GF-D8 (cell line): ENCODE results near the gene GP9.

Experiments used
- DNase-seq: peaks from one replicate; lab custom pipeline; 2025; lab: John Stamatoyannopoulos, UW

GP9 gene

DNA sequence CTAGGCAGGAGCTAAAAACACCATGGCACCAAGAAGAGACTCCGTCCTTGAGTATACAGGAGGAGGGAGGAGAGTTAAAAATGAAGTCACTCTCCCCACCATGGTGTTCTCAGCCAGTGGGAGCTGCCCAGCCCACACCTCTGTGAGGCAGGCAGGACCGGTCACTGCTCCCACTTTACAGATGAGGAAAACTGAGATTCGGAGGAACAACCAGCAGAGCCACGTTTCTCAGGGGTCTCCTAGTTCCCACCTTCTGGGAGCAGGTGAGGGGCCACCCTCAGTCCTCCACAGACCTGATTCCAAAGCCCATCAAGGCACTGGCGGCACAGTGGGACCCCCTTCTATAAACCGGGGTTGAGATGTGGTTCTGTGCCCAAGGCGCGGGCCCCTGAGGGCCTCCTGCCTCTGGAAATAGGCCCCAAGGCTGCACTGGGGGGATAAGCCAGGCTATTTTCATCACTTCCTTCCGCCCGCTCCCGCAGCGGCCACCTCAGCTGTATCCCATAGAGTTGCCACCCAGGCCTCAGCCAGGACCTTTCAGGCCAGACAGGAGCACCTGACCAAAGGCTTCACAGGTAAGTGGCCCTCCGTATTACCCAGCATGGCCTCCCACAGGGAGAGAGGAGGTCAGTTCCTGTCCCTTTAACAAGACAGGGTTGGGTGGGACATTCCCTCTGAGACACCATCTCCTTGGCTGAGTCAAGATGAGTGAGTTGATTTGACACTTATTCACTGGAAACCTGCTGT, at the start of gene GP9:
TSS of gene GP9 (plus strand) at position 504 of the 747 bp plus-strand sequence. CDS start 961 bp downstream, outside the sequence.
- peak; percentile 38 for DNase-seq

DNA sequence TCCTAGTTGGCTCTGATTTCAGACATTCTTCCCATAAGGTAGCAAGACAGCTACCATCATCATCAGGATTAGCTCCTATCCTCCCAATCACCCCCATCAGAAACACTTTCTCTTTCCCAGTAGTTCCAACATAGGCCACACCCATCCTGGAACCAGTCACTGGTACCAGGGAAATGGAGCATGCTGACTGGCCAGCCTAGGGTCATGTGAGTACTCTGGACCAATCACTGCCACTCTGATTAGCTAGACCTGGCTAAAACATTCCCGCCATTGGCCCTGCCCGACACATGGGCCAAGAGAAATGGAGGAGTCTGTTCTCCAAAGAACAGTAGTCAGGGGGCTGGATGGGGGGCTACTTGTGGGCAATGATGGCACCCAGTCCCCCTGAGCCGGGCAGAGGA, 47.1 kb upstream of the GP9 start:
- DNase-seq = no peak

DNA sequence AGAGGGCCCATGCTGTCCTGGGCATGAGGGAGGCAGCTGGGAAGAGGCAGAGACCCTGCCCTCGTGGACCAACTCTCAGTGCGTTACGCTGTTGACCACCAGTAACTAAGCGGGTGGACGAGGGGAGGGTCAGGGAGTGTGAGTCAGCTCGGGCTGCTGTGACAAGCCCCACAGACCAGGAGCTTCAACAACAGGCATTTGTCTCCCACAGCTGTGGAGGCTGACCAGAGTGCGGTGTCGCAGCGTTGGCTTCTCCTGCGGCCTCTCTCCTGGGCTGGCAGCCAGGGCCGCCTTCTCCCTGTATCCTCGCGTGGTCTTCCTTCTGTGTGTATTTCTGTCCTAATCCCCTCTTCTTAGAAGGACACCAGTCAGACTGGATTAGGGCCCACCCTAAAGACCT, 46.4 kb upstream of the GP9 start:
- no peak for DNase-seq

DNA sequence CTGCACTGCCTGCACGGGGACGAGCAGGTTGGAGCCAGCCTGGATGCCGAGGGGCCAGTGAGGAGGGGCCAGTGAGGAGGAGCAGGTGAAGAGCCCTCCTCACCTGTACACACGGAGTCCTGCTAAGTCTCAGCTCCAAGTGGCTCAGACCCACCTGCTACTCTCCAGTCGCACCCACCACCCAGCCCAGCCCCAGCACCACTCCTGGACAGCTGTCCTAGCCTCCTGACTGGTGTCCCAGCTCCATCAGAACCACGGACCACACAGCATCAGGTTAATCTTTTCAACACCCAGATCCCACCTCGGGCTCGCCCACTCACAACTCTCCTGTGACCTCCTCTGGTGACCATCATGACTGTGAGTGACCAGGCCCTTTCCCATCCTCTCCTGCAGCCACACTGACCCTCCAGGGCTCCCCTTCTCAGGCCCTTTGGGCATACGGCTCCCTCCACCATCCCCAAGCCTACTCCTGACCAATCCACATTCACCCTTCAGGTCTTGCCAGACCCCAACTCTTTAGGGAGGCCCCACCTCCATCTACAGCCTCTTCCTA, 45.7 kb upstream of the GP9 start:
- DNase-seq = no peak

DNA sequence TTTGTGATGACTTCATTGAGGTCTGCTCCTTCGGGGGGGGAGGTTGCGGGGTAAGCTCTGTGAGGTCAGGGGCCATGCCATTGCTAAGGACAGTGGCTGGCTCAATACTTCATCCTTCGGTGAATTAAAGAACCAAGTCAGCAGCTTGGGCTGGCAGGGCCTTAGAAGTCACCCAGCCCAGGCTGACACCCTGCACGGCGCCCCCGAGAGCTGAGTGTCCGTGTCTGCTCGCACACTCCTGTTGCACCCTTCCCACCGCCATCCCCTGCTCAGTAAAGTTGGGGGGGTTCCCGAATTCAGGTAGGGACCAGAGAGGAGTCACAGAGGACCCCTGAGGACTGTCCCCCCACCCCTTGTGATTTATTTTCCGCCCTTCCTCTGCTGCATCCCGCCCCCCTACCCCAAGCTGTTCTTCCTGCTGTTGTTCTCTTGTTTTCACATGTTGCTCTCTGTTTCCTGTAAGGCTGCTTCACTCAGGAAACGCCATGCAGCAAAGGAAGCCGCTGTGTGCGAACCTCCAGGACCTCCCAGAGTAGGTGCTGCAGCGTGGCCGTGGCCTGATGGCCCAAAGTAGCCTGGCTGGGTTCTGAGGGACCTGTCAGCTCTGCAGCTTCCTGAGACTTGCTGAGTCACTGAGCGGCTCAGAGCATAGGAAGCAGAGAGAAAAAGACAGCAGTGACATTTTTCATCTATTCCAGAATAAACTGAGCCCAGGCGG, 45.0 kb upstream of the GP9 start:
- DNase-seq = no peak

DNA sequence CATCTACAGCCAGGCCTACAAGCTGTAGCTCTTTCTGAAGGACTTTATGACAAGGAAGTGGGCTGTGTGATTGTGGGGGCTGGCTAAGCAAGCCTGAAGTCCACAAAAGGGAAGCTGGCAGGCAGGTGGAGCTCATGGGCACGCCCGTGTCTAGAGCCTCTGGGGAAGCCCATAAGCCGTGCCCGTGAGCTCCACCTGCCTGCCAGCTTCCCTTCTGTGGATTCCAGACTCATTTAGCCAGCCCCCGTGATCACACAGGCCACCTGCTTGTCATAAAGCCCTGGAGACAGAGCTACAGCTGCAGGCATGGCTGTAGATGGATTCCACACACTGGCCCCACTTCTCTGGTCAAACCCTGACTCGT, 44.2 kb upstream of the GP9 start:
- peak; percentile 62 for DNase-seq

DNA sequence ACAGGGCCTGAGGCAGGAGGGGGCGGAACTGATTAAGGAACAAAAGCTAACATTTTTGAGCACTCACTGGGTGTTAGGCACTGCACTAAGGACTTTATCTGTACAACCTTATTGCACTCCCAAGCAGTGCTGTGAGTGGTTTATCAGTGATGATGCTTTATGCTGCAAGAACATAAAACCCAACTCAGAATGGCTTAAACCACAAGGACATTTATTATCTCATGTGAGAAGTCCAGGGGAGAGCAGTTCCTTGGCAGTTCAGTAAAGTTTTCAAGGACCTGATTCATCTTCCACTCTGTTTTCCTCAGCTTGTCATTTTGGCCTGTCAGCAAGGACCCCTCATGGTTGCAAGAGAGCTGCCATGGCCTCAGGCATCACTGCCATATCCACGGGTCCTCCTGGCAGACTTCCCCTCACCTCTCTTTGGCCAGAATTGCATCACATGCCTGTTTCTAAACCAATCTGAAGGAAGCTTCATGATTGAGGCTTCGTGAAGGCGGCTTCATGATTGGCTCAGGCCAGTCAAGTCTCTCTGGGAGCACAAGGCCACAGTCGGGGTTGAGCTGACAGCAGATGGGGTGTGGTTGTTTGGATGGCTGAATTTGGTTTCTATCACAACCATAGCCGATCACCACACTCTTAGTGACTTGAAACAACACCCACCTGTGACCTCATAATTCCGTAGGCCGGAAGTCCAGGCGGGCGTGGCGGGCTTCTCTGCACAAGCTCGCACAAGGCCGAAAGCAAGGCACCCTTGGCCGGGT, 43.7 kb upstream of the GP9 start:
- DNase-seq = no peak

DNA sequence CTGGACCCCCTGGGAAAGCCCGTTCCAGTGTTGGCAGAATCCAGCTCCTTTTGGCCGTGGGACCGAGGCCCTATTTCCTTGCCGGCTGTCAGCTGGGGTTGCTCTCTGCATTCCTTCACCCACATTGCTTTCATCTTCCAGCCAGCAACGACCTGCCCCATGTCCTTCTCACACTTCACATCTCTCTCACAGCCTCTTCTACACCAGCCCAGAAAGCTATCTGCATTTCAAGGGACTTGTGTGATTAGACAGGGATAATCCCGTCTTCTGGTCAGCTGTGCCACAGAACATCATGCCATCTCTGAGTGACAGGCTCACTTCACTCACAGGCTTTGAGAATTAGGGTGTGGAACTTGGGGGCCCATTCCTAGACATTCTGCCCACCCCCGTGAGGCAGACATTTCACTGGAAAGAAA, 43.1 kb upstream of the GP9 start:
- DNase-seq = no peak

DNA sequence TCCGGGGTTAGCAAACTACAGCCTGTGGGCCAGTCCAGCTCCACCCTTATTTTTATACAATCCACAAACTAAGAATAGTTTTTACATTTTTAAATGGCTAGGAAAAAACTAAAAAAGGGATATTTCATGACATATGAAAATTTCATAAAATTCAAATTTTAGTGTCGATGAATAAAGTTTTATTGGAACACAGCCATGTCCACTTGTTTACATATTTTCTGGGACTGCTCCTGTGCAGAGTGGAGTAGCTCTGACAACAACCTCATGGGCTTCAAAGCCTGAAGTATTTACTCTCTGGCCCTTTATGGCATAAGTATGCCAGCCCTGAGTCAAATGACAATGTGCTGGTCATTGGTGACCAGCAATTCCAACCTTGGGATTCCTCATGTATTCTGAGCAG, 42.3 kb upstream of the GP9 start:
- no peak for DNase-seq

DNA sequence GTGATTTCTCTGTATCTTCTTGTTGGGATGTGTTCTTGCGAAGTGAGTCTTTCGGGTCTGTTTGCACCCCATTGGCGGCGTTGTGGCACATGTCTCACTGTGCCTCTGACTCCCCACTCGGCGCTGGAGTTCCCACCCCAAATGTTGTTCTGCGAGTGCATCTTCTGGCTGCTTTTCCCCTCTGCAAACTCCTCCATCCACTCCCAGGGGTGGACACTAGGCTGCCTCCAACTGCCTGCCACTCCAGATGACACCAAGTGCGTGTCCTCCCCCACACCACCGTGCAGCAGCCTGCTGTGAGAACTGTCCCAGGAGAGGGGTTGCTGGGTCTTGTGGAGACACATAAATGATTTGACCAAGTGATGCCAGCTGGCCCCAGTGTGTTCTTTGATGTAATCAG, 41.8 kb upstream of the GP9 start:
- DNase-seq = no peak

DNA sequence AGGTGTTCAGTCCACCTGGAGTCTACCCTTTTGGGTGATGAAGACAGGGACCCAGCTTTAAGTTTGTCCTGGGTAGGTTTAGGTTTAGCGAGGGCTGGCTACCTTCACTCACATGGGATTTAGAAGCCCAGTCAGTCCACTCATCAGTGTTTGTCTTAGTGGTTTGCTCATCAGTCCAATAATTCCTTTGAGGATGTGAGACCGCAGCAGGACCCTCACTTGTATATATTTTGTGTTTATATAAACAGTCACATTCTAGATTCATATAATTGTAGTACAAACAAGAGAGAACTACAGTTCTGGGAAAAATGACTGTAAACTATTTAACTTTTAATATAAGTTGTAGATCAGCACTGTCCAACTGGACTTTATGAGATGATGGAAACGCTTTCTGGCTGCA, 41.3 kb upstream of the GP9 start:
- DNase-seq = no peak

DNA sequence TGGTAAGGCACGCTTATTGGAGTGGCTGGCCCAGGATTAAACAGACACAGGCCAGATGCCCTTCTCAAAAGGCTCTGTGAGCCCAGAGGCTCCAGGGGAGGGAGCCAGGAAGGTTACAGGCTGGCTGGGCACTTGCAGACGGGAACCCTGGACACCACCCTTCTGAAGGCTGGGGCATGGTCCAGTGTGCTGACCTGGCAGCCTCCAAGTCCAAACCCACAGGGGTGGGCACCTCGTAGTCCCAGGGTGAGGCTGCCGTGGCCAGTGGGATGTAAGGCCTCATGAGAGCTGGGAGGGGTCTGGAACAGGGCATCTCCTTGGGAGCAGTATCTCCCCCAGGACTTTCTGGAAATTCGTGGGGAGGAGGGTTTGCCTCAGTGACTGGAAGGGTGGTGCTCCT, 39.9 kb upstream of the GP9 start:
- no peak for DNase-seq

DNA sequence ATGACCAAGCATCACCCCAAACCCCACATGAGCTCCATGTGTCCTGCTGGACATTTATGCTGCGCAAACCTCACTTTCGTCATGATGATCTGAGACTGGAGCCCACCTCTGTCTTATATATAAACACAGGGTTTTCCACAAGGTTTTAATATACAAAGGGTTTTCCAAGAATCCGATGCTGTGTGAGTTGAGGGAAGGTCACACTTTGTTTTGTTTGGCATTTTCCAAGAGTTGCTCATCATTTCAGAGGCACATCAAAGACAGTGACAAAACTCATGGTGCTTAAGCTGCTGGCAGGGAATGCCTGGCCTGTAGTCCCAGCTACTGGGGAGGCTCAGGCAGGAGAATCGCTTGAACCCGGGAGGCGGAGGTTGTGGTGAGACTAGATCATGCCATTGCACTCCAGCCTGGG, 39.4 kb upstream of the GP9 start:
- no peak for DNase-seq

DNA sequence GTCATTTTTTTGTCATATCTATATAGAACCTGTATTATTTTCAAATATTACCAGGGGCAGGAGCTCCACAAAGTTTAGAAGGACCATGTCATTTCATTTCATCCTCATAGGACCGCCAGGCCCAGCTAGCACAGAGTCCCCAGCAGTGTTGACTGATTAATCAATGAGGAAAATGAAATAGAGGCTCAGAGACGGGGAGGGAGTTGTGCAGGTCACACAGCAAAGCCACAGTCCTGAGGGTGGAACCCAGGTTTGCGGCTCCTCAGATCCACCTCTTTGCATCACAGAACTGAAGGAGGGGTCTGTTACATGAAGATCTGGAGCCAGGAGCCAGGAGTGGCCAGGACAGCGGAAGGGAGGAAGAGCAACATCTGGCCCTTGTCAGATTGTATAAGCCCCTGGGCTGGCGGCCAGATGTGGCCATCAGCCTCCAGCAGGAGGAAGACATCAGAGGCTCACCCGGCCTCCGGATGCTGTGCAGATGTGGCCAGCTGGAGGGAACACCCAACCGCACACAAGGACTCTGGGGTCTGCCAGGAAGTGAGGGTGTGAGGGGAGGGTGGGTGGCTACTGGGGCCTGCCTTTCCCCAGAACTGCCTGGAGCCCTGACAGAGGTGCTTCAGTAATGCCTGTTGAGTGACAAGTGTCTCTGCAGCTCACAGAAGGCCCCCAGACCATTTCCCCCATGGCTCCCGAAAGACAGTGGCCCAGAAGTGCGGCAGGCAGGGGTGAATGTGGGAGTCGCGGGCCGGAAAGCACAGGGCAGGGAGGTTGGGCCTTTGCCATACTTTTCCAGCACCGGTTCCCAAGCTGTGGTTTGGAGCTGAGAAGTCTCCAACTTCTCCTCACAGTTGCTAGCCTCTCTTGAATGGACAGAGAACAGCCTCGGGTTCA, 38.2 kb upstream of the GP9 start:
- DNase-seq = no peak

DNA sequence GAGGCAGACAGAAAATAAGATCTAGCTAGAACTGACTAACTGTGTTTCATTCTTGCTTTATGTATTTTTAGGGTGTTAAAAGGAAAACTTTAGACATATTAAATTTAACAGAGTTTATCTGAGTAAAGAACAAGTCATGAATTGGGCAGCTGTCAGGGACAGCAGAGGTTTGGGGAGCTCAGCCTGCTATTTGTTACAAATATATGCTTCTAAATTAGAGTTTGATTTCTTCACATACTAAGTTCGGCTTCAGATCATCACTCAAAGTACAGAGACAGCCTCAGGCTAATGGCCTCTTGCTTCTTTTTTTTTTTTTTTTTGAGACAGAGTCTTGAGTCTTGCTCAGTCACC, 37.6 kb upstream of the GP9 start:
- no peak for DNase-seq

DNA sequence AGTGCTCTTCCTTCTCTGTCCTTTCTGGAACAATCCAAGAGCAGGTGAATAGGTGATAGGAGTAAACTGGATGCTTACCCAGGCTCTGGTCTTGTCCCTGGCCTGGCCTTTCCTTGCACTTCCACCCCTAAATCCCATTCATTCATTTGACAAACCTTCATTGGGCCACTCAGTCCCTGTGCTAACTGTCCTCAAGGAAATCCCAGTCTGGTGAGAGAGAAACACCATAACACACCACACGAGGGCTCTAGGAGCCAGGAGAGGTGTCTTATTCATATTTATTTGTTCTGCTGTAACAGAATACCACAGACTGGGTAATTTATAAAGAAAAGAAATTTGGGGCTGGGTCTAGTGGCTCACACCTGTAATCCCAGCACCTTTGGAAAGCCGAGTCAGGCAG, 36.7 kb upstream of the GP9 start:
- no peak for DNase-seq

DNA sequence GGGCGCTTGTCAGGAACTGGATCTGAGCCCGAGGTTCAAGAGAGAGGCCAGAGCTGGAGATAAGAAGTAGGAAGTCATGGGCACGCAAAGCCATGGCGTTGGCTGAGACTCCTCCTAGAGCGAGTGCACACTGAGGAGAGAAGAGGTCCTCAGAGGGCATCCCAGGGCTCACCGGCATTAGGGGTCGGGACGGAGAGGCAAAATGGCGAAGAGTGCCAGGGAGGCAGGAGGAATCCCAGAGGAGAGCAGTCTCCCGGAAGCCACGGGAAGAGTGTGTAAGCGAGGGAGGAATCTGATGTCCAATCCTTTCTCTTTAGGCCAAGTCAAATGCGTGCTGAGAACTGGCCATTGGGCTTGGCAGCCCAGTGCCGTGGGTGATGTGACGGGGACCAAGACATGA, 35.5 kb upstream of the GP9 start:
- no peak for DNase-seq

DNA sequence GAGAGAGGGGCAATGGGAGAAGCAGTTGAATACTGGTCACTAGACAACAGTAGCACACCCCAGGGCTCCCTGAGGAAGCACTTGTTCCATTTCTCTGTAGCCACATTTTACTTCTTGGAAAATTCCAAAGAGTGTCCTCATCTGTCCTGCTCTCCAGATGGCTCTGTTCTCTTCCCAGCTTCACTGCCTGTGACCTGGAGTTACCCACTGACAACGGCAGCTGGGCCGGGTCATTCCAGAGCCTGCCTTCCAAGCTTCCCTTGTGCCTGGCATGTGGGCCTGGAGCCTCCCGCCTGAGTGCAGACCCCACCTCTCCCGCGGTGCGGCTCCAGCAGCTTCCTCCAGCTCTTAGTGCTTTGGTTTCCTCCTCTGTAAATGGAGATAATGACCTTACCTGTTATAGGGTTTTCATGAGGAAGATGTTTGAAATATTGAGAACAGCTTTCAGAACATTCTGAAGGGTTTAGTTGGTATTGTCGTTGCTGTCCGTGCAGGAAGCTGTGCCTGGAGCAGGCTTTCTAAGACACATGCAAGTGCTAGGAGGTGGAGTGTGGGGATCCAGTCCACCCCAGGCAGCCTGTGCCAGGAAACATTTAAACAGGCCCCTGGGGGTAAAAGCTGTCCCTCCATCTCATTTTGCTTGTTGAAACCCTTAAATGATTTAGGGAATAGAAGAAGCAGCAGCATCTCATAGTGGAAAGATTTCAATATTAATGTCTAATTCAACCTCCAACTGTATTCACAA, 34.7 kb upstream of the GP9 start:
- no peak for DNase-seq

DNA sequence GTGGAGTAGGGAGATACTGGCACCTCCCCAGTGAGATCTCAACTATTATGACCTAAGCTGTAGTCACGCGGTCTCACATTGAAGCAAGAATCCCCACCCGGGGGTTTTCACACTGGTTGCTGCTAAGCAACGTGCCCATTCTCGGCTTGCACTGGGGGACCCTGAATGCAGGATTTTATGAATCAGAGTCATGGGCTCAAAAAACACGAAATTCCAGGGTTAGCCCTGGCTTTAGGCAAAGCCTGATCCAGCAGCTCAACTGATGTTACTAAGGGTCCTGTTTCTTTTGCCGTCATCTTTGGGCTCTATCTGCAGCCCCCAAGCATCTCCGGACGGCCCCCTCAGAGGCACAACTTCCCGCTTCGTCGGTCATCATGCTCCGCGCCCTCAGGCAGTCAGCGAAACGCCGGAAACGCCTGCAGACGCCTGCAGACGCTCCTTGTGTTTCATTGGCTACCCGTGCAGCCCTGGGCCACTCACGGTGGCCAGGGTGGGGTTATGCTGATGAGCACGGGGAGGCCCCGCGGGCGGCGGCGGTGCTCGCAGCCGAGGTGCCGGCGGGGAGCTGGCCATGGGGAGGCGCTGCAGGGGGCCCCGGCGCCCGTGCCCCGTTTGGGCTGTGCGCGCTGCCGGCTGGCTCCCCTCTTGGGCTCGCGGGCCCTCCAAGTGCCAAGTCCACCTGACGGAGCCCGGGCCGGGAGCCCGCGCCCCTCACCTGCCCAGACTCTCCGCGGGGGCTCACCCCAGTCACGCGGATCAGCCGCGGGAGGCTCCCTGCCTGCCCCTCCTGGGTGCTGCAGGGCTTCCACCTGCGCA, 33.6 kb upstream of the GP9 start:
- DNase-seq = peak; percentile 65

DNA sequence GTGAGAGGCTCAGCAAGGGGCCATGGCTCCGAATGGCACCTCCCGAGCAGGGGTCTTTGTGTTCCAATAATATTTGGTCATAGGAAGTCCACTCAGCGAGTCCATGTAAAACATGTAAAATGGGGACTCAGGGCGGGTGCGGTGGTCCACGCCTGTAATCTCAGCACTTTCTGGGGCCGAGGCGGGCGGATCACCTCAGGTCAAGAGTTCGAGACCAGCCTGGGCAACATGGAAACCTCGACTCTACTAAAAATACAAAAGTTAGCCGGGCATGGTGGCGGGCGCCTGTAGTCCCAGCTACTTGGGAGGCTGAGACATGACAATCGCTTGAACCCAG, 33.1 kb upstream of the GP9 start:
- no peak for DNase-seq
